HG03571 (cell line): ENCODE results near the gene FAAH2.
"Not testable (repeated sequence)": the region's sequence is repeated elsewhere in the genome, so short reads cannot be mapped to it uniquely, and the experiment has no call there.

Source experiments
- ATAC-seq: cut with Tn5 transposase; IDR thresholded peaks from one replicate; pipeline ENCODE4 v1.9.1; 2021; ENCODE audit not compliant: unreplicated experiment

Gene FAAH2, protein sequence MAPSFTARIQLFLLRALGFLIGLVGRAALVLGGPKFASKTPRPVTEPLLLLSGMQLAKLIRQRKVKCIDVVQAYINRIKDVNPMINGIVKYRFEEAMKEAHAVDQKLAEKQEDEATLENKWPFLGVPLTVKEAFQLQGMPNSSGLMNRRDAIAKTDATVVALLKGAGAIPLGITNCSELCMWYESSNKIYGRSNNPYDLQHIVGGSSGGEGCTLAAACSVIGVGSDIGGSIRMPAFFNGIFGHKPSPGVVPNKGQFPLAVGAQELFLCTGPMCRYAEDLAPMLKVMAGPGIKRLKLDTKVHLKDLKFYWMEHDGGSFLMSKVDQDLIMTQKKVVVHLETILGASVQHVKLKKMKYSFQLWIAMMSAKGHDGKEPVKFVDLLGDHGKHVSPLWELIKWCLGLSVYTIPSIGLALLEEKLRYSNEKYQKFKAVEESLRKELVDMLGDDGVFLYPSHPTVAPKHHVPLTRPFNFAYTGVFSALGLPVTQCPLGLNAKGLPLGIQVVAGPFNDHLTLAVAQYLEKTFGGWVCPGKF

DNA sequence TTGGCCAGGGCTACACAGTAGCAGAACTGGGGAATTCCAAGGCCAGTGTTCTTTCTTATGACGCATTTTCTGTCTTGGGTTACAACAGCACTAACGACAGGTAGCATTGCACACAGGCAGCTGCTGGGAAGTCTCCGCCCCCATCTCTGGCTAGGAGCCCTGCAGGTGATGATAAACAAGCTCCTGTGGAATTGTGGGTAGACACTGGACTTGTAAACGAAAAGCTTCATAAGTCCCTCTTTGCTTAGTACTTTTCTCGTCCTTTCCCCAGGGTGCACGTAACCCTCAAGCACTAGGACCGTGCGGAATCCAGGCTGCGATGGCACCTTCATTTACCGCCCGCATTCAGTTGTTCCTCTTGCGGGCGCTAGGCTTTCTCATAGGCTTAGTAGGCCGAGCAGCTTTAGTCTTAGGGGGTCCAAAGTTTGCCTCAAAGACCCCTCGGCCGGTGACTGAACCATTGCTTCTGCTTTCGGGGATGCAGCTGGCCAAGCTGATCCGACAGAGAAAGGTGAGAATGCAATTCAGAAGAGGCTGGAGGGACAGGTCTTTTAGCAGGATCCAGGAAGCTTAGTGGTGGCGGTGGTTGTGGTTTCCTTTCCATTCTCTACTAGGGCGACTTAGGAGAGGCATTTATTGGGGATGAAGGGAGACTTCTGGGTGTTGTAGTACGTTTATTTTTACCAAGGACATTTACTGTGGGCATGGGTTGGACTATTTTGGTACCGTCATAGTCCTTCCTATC is at the start of gene FAAH2:
TSS of gene FAAH2 (plus strand) at position 200 of the 745 bp plus-strand sequence. CDS start at position 320, 120 bp downstream.
- ATAC-seq, result peak; percentile 89

GRCh38 chrX:57241967-57242366 is 44.5 kb upstream of the FAAH2 start:
- ATAC-seq, result no peak

DNA sequence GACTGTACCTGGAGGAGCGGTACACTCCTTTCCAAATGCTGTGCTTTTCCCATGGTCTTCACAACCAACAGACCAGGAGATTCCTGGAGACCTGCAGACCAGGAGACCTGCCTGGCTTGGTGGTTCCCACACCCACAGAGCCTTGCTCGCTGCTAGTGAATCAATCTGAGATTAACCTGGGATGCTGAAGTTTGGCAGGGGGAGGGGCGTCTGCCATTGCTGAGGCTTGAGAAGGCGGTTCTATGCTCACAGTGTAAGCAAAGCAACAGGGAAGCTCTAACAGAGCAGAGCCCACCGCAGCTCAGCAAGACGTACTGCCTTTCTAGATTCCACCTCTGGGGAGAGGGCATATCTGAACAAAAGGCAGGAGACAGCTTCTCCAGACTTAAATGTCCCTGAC is 34.5 kb upstream of the FAAH2 start:
- ATAC-seq, result no peak

DNA sequence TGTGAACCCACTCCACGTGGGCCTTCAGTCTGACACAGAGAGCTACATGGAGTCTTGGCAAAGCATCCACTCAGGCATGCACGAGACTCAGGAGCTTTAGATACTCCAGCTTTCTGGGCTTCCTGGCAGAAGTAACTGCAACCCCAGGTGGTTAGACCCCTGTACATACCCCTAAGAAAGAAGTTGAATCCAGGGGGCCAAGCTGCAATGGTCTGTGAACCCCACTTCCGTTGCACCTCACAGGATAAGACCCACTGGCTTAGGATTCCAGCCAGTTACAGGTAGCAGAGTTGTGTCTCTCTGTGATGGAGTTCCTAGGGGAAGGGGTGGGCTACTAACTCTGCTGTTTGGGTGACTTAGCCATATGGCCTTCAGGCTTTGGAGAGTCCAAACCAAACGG is 21.4 kb upstream of the FAAH2 start:
- no peak for ATAC-seq

DNA sequence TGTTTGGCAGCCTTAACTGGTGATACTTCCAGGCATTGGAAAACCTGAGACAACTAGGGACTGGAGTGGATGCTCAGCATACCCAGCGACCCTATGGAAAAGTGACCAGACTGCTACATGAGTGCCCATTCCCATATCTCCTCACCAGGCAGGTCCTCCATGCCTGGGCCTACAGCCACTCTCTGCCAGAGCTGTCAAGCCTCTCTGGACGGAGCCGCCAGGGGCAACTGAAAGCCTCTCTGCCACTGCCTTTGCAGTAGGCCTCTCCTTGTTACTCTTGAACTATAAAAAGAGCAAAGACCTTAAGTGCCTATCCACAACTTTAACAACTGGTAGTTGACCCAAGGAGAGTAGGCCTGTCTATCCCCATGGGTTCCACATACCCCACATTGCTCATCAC is 20.2 kb upstream of the FAAH2 start:
- no peak for ATAC-seq

DNA sequence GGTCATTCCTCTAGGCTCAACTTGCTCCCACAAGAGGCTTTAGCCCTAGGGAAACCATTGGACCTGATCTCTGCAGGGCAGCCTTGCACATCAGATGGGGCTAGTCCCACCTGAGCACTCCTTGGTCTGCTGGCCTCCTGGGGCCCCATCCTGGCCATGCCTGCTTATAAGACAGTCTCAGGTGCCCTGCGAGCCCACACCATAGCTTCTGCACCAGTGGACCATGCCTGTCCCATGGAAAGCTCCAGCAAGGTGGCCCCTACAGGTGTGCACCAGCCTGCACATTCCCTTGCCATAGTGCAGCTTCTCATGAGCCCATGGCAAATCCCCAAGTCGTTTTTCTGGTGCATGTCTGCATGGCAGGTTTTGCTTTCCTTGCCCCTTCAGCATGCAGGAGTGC is 19.6 kb upstream of the FAAH2 start:
- no peak for ATAC-seq

GRCh38 chrX:57267308-57267707 is 19.2 kb upstream of the FAAH2 start:
- no peak for ATAC-seq

DNA sequence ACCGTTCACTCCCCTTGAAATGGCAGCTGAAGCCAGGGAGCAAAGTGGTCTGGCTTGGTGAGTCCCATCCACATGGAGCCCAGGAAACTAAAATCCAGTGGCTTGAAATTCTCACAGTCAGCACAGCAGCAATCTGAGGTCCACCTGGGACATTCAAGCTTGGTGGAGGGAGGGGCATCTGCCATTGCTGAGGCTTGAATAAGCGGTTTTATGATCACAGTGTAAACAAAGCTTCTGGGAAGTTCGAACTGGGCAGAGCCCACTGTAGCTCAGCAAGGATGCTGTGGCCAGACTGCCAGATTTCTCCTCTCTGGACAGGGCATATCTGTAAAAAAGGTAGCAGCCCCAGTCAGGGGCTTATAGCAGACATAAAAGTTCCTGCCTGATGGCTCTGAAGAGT is 15.5 kb upstream of the FAAH2 start:
- no peak for ATAC-seq

GRCh38 chrX:57282568-57282967 is 3.9 kb upstream of the FAAH2 start:
- no peak for ATAC-seq

- ATAC-seq, result no peak
Measured at GRCh38 chrX:57285001-57285400, 1.5 kb upstream of the FAAH2 start.

DNA sequence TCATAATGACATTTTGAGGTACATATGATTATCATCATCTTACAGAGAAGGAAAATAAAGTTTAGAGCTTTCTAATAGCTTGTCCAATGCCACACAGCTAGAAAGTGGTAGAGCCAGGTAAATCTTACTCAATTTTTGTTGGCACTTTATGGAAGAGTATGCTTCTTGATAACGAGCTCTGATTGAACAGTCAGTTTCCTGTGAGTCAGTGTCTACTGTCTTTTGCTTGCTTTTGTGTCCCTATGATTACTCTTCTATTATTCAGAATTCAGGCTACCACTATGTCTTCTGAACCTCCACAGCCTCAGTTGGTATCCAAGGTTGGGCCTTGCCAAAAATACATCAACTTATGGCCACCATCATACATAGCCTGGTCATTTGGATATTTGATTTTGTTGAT is 2.6 kb downstream of the FAAH2 start:
- no peak for ATAC-seq

DNA sequence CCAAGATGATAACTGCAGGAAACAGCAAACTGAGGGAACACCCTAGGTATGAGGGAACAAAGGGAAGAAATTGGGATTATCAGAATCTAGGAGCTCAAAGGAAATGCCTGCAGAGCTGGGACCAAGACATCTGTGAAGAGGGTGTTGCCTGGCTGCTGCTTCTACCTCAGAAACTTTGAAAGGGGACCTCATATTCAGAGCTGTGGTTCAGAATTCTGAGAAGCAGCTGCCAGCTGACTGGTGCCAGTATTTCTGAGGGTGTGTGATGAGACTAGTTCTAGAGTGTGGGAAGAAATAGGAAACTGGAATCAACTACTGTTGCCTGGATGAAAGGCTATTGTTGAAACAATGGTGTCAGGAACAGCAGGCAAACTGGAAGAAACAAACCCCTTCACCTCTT is 8.5 kb downstream of the FAAH2 start:
- no peak for ATAC-seq

- ATAC-seq, result not testable (repeated sequence)
Measured at GRCh38 chrX:57295679-57296078, 9.2 kb downstream of the FAAH2 start.

DNA sequence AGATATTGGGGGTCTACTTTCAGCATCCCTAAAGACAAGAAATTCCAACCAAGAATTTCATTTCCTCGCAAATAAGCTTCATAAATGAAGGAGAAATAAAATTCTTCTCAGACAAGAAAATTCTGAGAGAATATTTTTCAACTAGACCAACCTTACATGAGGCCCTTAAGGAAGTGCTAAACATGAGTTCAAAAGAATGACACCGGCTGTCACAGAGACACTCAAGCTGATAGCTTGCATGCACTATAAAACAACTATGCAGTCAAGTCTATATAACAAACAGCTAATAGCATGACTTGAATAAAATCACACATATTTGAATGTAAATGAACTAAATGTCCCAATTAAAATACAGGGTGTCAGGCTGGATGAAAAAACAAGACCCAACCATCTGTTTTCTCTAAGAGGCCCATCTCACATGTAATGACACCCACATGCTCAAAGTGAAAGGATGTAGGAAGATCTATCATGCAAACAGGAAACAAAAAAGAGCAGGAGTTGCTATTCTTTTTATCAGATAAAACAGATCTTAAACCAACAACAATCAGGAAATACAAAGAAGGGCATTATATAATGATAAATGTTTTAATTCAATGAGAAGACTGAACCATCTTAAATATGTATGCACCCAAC is 27.2 kb downstream of the FAAH2 start:
- no peak for ATAC-seq

DNA sequence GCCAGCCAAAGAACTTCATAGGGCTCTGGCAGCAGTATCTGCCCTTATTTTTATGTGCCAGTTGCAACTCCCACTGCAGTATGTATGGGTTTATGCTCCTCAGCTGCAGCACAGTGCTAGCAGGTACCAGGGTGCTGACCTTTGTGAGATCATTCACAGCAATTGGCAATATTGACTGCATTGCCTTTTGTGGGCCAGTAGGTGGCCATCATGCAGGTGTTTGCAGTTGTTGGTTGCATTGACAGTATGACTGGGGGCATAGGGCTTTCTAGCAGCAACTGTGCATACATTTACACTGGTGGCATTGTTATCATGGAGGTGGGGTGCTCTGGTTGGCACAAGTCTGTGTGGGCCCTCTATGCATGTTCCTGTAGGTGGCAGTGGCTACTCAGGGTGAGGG is 42.5 kb downstream of the FAAH2 start:
- ATAC-seq, result no peak

GRCh38 chrX:57335790-57336189 is 49.3 kb downstream of the FAAH2 start:
- ATAC-seq, result not testable (repeated sequence)

GRCh38 chrX:57353472-57354132 is 67.1 kb downstream of the FAAH2 start:
- no peak for ATAC-seq

- no peak for ATAC-seq
Measured at GRCh38 chrX:57364145-57364544, 77.6 kb downstream of the FAAH2 start.

DNA sequence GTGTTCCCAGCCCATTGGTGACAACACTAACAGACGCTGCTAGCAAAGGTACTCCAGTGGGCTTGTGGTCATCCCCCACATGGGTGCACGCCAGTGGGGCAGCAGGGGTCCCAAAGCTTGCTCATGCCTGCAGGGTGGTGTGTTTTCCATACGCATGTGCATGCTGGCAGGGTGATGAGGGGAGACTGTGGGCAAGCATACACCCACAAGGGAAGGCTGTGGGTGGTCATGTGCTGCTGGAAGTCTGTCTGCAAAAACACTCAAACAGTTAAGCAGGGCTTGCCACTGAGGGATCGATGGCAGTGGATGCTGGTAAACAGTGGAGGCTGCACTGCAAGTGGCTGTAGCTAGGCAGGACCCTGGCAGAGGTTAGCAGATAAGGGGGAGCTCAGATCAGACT is 79.9 kb downstream of the FAAH2 start:
- ATAC-seq, result no peak

DNA sequence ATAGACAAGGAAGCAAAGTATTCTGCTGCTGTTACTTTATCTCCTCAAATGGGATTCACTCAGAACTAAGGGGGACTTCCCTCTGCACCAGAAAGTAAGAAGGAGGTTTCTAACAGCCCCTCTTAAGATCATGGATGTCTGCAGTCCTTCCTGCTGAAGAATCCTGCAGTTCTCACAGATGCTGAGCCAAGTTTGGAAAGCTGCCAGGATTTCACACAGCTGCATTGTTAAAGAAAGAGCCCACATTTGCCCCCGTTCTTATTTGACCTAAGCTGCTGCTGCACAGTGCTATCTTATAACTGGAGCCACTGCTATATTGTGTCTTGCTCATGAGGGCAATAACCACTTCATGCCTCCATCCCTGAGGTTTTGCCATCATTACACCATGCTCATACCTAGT is 81.1 kb downstream of the FAAH2 start:
- no peak for ATAC-seq

GRCh38 chrX:57368158-57368557 is 81.7 kb downstream of the FAAH2 start:
- ATAC-seq, result no peak
